Activated CD8-positive, alpha-beta memory T cell treated with anti-CD3 and anti-CD28 coated beads for 24 hours (primary cell): ENCODE results near the gene TMEM141.
"Not testable (repeated sequence)": the region's sequence is repeated elsewhere in the genome, so short reads cannot be mapped to it uniquely, and the experiment has no call there.

Source experiments
- DNase-seq: peaks from one replicate; pipeline ENCODE4 v3.0.0-alpha.2; 2020

Gene TMEM141

DNA sequence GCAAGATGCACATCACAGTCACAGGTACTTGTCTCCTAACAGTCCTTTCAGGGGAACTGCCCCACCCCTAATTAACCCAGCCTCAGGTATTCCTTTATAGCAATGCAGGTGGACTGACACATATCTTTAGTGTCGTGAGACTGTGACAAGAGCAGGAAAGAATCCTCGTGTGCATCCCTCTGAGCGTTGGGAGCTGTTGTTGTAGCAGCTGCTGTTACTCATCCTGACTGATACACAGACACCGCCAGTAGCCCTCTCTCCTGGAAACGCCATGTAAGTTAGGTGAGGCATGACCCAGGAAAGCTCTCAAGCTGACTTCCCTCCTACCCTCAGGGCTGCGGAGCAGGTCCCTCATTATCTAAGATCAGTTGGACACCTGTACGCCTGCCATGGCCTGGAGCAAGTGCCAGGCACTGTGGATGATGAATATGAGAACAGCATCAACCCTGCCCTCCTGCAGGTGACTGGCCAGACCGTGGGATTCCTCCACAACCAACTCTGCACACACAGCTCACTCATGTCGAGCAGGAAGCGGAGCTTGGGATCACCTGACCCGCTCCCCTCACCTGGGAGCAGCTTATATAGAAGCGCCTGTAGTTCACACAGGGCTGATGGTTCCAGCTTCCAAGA, 16.6 kb upstream of the TMEM141 start:
- no peak for DNase-seq

DNA sequence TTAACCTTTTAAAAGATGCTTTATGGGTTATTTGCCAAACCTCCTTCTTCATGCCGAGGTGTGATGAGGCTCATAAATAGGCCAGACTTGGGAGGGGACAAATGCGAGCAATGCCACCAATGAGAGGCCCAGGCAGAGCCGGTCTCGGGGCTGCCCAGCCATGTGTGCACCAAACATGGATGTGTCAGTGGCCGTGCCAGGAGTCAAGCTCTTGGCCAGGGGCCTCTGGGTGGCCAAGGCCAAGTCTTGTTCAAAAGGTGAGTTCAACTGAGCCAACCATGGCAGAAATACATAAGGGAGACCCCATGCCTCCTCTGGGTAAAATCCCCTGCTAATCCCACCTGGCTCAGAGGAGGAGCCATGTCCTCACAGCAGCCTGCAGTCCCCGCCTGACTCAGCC, 16.0 kb upstream of the TMEM141 start:
- no peak for DNase-seq

GRCh38 chr9:136776947-136777346, 14.2 kb upstream of the TMEM141 start:
- DNase-seq: no peak

- DNase-seq: no peak
These were observed 13.8 kb upstream of the TMEM141 start for GRCh38 chr9:136777359-136777758.

DNA sequence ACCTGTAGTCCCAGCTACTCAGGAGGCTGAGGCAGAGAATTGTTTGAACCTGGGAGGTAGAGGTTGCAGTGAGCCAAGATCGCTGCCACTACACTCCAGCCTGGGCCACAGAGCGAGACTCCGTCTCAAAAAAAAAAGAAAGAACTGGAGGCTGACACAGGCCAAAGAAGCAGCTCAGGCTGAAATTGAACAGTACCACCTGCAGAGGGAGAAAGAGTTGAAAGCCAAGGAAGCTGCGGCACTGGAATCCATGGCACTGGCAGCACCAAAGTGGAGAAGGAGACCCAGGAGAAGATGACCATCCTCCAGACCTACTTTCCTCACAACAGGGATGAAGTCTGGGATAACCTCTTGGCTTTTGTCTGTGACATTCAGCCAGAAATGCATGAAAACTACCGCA, 11.3 kb upstream of the TMEM141 start:
- no peak for DNase-seq

- DNase-seq: no peak
These were observed 8.7 kb upstream of the TMEM141 start for GRCh38 chr9:136782452-136782851.

- no peak for DNase-seq
These were observed 6.7 kb upstream of the TMEM141 start for GRCh38 chr9:136784249-136784996.

GRCh38 chr9:136784997-136785361, 6.2 kb upstream of the TMEM141 start:
- no peak for DNase-seq

GRCh38 chr9:136785565-136786355, 5.4 kb upstream of the TMEM141 start:
- not testable (repeated sequence) for DNase-seq

DNA sequence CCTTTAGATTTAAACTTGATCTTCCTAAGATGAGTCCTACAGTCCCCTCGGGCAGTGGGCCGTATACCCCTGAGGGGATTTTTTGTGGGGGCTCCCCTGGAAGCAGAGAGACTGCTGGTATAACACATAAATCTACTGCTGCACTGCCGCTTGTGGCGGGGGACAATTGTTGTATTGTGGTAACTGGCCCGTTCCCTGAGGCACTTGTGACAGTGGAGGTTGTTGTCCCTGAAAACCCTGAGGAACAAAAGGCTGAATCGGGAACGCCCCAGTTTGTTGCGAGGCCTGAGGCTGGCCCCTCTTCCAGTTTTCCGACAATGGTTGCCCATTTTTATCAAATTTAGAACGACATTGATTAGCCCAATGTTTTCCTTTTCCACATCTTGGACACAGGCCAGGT, 4.7 kb upstream of the TMEM141 start:
- no peak for DNase-seq

DNA sequence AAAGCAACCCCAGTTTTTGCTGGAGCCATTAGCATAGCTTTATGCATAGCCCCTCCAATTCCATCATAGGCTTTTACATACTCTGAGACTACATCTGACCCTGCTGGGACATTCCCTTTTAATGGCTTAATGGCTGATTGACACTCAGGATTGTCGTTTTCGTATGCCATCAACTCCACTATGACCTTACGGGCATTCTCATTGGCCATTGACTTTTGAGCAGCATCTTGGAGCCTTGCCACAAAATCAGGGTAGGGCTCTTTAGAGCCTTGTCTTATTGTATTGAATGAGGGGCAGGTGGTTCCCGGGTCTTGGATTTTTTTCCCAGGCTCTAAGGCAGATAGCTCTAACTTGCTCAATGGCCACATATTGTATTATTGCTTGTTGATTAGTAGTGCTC, 4.2 kb upstream of the TMEM141 start:
- DNase-seq: not testable (repeated sequence)

DNA sequence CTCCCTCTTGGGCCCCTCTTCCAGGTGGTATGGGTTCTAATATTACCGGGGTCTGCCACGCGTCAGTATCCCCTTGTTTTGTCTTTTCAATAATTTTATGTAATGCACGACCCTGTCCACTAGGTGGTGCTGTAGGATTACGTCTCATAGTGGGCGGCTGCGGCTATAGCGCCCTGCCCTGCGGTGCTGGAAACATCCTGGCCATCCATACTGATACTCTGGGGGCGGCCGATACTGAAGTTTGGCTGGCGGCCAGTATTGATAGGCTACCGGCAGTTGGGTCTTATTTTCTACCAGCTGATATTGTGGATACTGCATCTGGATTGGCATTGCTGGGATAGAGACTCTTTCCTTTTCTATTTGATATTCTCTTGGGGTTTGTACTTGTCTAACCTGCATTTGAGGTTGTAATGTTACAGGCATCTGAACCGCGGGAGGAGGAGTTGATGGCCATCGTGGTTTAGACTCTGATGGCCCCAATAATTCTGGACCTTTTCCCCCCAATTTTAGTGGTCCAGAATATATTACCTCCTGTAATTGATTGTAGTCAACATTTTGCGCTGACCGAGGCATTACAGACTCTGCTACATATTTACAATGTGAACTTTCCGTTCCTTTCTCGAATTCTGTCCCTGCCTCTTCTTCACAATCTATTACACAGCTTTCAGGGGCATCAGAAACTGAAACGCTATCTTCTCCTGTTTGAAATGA, 3.3 kb upstream of the TMEM141 start:
- peak; percentile 86 for DNase-seq

GRCh38 chr9:136788644-136789522, 2.3 kb upstream of the TMEM141 start:
- not testable (repeated sequence) for DNase-seq

- no peak for DNase-seq
These were observed 1.6 kb upstream of the TMEM141 start for GRCh38 chr9:136789523-136789937.

GRCh38 chr9:136791516-136792276, 552 bp downstream of the TMEM141 start:
- peak; percentile 88 for DNase-seq

GRCh38 chr9:136792321-136793085, 1.4 kb downstream of the TMEM141 start:
- no peak for DNase-seq

DNA sequence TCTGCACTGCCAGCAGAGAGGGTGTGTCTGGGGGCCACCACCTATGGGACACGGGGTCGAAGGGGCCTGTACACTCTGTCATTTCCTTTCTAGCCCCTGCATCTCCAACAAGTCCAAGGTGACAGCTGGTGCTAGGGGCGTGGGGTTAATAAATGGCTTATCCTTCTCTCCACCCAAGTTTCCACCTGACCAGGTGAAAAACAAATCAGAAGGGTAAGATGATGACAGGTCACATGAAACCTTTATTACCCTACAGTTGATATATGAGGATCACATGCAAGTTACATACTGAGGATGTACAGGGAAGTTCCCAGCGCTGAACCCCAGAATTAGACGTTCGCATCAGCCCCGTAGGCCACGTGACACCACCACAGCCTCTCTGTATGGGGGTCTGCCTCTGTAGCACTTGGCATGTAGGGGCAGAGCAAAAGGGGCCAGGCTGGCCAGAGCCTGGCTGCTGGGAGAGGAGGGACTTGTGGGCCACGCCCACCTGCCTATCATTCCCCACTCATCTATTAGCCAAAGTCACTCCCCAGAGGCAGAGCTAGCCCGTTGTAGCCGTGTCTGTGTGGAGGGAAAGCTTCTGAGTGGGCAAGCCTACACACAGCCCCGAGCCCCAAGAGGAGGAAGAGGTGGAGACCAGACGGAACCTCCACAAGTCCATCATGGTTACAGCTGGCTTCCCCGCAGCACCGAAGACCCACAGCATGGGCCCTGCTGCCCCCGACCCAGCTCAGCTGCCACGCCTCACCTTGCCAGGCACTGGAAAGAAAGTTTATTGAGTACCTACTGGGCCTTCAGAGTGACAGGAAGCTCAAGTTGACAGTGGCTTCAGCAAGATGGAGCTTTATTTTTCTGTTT, 2.2 kb downstream of the TMEM141 start:
- DNase-seq: no peak

DNA sequence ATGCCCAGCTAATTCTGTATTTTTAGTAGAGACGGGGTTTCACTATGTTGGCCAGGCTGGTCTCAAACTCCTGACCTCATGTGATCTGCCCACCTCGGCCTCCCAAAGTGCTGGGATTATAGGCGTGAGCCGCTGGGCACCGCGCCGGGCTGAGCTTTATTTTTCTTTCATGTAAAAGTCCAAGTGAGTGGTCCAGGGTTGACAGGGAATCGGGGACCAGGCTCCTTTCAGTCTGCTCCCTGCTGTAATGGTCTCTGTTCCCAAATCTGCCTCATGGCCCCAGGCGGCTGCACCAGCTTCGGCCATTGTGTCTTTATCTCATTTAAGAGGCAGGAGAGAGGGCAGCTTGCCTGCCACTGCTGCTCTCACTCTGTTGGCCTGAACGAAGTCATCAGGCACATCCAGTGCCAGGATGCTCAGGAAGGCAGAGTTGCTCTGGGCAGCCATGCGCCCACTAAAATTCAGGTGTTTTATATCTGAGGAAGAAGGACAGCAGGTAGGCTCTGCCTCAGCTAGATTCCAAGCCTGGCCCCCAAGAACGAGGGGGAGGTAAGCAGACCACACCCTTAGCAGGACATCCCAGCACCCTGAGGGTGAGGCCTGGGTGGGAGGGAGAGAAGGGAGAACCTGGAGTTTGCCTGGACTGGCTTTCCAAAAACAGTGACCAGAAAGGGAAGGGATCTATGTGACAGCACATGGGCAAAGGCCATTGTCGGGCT, 3.3 kb downstream of the TMEM141 start:
- no peak for DNase-seq

DNA sequence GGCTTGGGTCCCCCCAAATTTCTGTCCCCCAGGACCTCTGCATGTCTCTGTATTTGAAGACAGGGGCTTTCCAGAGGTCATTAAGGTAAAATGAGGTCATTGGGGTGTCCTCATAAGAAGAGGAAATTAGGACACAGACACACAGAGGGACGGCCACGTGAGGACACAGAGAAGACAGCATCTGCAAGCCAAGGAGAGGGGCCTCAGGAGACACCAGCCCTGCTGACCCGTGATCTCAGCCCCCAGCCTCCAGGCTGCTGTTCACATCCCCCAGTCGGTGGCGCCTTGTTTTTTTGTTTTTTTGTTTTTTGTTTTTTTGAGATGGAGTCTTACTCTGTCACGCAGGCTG, 3.8 kb downstream of the TMEM141 start:
- no peak for DNase-seq
